Calu3 (cell line): Measurements from ENCODE around the gene AKIRIN2. TPM values are rescaled to one million over a fixed set of nuclear protein-coding genes. Genes with fewer than 3 reads are reported as not detected.

Experiments used
- BruUV-seq: library from RNA; stranded (reverse); fragments of 400-500 nt; replicated peaks from 2 replicates; lab custom pipeline; 2021; lab: Mats Ljungman, UMichigan
- CTCF ChIA-PET: fragments of 300-600 bp; sonication (Branson Sonifier 250); formaldehyde crosslinking; loops from one replicate; lab custom pipeline; 2022; ENCODE audit warnings: antibody characterized with exemption; lab: Charles Lee
- DNase-seq: peaks from one replicate; pipeline ENCODE4 v3.0.0; 2022
- H3K27ac Mint-ChIP-seq: one replicate; pipeline ENCODE4 v1.8.0; 2022; ENCODE audit warnings: mixed read lengths; ENCODE audit not compliant: unreplicated experiment
- H3K27me3 Mint-ChIP-seq: one replicate; pipeline ENCODE4 v1.8.0; 2022; ENCODE audit warnings: mixed read lengths; ENCODE audit not compliant: unreplicated experiment
- H3K36me3 Mint-ChIP-seq: one replicate; pipeline ENCODE4 v1.8.0; 2022; ENCODE audit warnings: mild to moderate bottlenecking, moderate library complexity, mixed read lengths; ENCODE audit not compliant: insufficient read depth, unreplicated experiment
- H3K4me1 Mint-ChIP-seq: one replicate; pipeline ENCODE4 v1.8.0; 2022; ENCODE audit warnings: mild to moderate bottlenecking, low read depth, mixed read lengths; ENCODE audit not compliant: unreplicated experiment
- H3K4me3 Mint-ChIP-seq: one replicate; pipeline ENCODE4 v1.8.0; 2022; ENCODE audit warnings: mild to moderate bottlenecking, low read depth, moderate library complexity, mixed read lengths; ENCODE audit not compliant: unreplicated experiment
- H3K9me3 Mint-ChIP-seq: one replicate; pipeline ENCODE4 v1.8.0; 2022; ENCODE audit warnings: low read depth, mixed read lengths; ENCODE audit not compliant: unreplicated experiment
- CTCF ChIP-seq: fragments of 200-600 bp; IDR thresholded peaks from one replicate; pipeline ENCODE4 v1.8.0; 2022; ENCODE audit warnings: antibody characterized with exemption; ENCODE audit not compliant: unreplicated experiment
- intact Hi-C: fragments of 100-400 bp; cut with micrococcal nuclease; formaldehyde crosslinking; loops from one replicate; pipeline ENCODE4 v1.10.0; 2022; ENCODE audit not compliant: unreplicated experiment
- total RNA-seq: library from RNA; stranded (reverse); gene quantifications from 2 replicates; pipeline ENCODE4 v1.2.3, GENCODE V29; 2022

Gene AKIRIN2
- total RNA-seq, 1 experiment from 2014 or later, result 46.1 TPM

GRCh38 chr6:87630746-87631145 is 71.3 kb downstream of the AKIRIN2 start:
- BruUV-seq, result no TSS peak
- CTCF ChIA-PET, result interaction anchor here (0.7 kb wide), 1 partner anchor 181 kb away, joined by 3 read pairs; no protein-coding TSS in a partner anchor
- no peaks in the 10 kb centered on the region for H3K4me1 Mint-ChIP-seq
- no peak for TF ChIP-seq CTCF
- H3K4me3 Mint-ChIP-seq, result no peak overlapping the region
- H3K27me3 Mint-ChIP-seq, result no peaks in the 10 kb centered on the region
- intact Hi-C loops, result no loop called here
- DNase-seq, result no peak
- H3K36me3 Mint-ChIP-seq, result peaks cover 6% of the 10 kb centered on the region
- no peak overlapping the region for H3K27ac Mint-ChIP-seq
- no peaks in the 10 kb centered on the region for H3K9me3 Mint-ChIP-seq

GRCh38 chr6:87628881-87629280 is 73.2 kb downstream of the AKIRIN2 start:
- H3K27ac Mint-ChIP-seq, result no peak overlapping the region
- no peaks in the 10 kb centered on the region for H3K9me3 Mint-ChIP-seq
- peaks cover 6% of the 10 kb centered on the region for H3K36me3 Mint-ChIP-seq
- H3K4me1 Mint-ChIP-seq, result no peaks in the 10 kb centered on the region
- CTCF ChIA-PET, result no interaction called here
- no peak for DNase-seq
- no TSS peak for BruUV-seq
- intact Hi-C loops, result no loop called here
- TF ChIP-seq CTCF, result no peak
- H3K4me3 Mint-ChIP-seq, result no peak overlapping the region
- H3K27me3 Mint-ChIP-seq, result no peaks in the 10 kb centered on the region

GRCh38 chr6:87628424-87628823 is 73.6 kb downstream of the AKIRIN2 start:
- no peak for DNase-seq
- no peak for TF ChIP-seq CTCF
- Mint-ChIP-seq H3K27ac (no peak overlapping the region), H3K4me3 (no peak overlapping the region), H3K4me1 (no peaks in the 10 kb centered on the region), H3K9me3 (no peaks in the 10 kb centered on the region), H3K27me3 (no peaks in the 10 kb centered on the region), H3K36me3 (peaks cover 6% of the 10 kb centered on the region)
- no TSS peak for BruUV-seq
- intact Hi-C loops, result no loop called here
- CTCF ChIA-PET, result no interaction called here

Other genes starting within 250 kb of the AKIRIN2 start
- 17.5 and 19.4 TPM in 2 replicates for gene SLC35A1, start 229.3 kb downstream of the AKIRIN2 start, total RNA-seq
- gene RARS2, start 112.2 kb downstream of the AKIRIN2 start, total RNA-seq, result 24.4 and 24.7 TPM in 2 replicates
- 32.7 and 35.1 TPM in 2 replicates for gene ORC3, start 112.1 kb downstream of the AKIRIN2 start, total RNA-seq